Measurements from ENCODE around the gene OPN5.
A peak's percentile ranks its signal among the peaks of the same experiment; 100 is the strongest.
"Not testable (repeated sequence)": the region's sequence is repeated elsewhere in the genome, so short reads cannot be mapped to it uniquely, and the experiment has no call there.

Gene OPN5, protein sequence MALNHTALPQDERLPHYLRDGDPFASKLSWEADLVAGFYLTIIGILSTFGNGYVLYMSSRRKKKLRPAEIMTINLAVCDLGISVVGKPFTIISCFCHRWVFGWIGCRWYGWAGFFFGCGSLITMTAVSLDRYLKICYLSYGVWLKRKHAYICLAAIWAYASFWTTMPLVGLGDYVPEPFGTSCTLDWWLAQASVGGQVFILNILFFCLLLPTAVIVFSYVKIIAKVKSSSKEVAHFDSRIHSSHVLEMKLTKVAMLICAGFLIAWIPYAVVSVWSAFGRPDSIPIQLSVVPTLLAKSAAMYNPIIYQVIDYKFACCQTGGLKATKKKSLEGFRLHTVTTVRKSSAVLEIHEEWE

GRCh38 chr6:47781732-47782131, at the start of gene OPN5:
OPN5 (plus strand) TSS chr6:47782032; CDS start chr6:47782067, 35 bp downstream.
- no peak for DNase-seq

DNA sequence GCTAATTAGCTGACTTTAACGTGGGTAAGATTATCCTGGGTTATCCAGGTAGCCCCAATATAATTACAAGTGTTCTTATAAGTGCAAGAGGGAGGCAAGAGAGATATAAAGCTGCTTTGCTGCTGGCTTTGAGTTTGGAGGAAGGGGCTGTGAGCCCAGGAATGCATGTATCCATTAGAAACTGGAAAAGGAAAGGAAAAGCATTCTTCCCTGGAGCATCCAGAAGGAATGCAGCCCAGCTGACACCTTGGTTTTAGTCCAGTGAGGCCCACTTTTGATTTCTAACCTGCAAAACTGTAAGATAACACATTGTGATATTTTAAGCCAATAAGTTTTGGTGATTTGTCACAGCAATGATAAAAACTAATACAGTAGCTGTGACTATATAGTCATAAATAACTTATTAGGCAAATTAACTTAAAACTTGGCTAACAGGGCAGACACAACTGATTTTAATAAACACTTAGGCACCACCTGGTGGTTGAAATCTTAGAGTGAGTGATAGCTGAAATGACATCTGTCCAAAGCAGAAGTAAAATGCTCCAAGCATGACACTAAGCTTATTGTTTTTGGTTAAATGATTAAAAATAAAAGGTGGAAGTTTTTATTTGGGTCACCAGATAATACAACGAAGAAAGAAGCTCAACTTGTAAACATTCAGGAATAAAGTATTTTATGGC, 47.8 kb upstream of the OPN5 start:
- no peak for DNase-seq

DNA sequence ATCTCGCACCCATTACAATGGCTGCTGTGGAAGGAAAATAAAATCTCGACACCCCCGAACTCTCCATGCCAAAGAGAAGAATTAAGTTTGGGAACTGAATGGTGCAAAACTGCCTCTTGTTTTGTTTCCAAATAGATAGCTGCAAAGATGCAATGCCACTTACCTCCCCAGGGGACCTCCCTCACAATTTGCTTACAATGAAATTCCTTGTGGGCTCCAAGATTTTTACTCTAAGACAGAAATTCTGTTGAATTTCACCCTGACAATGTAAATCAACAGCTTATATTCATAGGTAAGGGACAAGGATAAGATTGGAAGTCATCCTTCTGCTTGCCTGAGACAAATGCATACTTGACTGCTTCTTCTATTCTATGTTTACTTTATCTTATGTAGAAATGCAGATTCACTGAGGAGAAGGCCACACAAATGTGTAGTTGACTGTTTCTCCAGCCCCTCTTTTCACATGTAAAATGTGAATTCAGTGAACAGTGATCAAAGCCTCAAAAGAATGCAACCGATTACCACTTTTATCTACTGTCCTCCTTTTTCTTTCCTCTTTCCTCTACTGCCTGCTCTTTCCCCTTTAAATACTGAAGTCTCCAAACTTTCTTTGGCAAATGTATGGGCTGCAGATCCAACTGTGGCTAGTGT, 46.9 kb upstream of the OPN5 start:
- DNase-seq: no peak

DNA sequence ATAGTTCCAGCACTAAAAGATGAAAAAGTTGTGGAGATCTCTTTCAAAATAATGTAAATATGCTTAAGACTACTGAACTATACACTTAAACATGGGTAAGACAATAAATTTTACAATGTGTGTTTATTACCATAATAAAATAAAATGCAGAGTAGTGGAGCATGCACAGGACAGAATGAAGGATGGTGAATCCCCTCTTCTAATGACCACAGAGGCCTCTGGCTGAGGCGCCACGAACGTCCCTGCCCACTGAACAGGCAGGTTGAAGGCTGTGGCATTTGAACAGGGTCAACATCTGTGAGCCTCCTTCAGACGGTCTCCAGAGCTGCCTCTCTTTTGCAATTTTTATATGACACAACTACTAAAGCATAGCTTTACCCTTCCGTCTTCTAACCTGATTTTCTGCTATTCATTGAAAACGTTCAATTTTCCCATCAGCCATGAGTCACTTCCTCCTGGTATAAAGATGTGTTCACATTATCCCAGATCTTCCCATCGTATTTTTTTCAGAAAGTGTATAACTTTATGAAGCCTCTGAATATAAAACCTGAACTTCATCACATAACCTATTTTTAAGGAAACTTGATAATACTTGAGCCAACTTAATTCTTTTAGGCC, 45.6 kb upstream of the OPN5 start:
- DNase-seq: no peak

DNA sequence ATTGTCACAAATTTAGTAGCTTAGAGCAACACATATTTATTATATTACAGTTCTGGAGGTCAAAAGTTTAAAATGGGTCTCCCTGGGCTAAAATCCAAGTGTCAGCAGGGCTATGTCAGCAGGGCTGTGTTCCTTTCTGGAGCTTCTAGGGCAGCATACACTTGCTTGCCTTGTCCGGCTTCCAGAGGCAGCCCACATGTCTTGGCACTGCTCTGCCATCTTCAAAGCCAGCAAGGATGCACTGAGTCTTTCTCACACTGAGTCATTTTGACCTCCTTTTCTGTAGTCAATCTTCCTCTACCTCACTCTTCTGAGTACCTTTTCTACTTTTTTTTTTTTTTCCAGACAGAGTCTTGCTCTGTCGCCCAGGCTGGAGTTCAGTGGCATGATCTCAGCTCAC, 44.4 kb upstream of the OPN5 start:
- DNase-seq: no peak

DNA sequence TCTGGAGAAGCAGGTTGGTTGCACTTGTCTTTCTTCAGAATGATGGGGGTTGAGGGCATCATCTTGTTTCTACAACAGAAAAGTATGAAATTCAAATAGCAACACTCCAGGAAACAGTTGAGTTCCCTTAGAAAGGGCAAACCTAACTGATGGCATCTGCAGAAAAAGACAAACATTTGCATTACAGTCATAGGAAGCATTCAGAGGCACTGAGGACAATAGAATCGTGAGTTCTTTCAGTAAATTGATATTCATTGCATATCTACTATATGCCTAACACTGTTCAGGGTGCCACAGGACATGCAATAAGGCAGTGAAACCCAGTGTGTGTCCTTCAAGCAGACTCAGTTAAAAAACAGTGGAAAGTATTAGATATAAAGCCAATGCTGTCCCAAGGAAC, 41.1 kb upstream of the OPN5 start:
- no peak for DNase-seq

DNA sequence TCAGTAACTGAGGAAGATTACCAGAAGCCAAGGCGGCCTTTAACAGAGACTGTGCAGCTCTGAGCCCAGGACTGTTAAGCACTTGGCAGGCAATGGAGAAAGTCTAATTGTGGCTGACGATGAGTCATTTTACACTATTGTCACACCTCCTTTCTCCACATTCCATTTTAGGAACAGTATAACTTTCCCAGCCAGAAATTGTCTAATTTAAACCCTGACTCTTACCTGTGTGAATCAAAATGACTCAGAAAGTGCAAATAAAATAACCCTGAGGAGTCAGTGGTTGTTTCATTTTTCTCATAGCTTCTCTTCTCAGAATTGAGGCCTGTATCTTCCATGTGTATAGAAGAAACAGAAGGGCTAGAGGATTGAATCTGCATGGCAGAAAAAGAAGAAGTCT, 40.0 kb upstream of the OPN5 start:
- no peak for DNase-seq

- no peak for DNase-seq
Measured at GRCh38 chr6:47743744-47744143, 38.1 kb upstream of the OPN5 start.

- DNase-seq: not testable (repeated sequence)
Measured at GRCh38 chr6:47745269-47745668, 36.6 kb upstream of the OPN5 start.

DNA sequence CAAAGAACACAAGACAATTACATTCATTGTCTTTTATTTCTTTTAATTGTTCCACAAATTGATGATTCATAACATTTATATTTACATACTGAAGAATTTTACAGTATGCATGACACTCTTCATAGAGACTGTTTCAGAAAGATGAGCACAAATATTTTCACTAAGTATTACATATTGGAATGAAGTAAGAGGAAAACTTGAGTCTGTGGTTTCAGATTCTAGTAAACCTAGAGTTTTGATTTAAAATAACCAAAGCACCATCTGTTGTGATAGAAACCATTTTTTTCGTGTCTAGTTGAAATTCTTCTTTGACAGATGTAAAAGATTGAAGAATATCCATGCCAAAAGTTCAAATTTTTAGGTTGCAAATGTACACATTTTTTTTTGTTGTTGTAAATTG, 32.1 kb upstream of the OPN5 start:
- no peak for DNase-seq

DNA sequence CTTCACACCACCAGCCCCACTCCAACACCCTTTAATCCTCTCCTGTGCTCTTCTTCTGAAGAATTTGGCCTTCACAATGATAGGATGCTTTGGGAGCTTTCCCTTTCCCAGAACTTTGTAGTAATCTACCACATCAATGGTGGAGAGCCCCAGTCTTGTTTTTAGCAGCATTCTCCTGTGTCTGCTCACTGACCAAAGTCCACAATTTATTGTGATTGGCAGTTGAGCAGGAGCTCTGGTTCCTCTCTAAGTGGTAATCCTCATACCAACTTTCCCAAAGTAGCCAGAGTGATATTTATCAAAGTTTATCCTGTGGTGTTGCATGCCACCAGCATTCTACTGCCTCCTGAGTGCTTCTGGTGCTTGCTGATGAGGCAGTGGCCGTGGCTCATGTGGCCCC, 29.0 kb upstream of the OPN5 start:
- no peak for DNase-seq

GRCh38 chr6:47759364-47759763, 22.5 kb upstream of the OPN5 start:
- DNase-seq: no peak

GRCh38 chr6:47762502-47762901, 19.3 kb upstream of the OPN5 start:
- no peak for DNase-seq

DNA sequence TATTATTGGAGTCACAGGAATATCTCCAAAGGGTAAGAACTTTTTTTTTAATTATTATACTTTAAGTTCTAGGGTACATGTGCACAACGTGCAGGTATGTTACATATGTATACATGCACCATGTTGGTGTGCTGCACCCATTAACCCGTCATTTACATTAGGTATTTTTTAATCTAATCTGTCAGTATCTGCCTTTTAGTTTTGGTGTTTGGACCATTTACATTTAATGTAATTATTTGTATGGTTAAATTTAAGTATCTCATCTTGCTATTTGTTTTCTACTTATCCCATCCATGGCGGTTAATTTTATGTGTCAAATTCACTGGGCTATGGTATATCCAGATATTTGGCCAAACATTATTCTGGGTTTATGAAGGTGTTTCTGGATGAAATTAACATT, 15.4 kb upstream of the OPN5 start:
- DNase-seq: no peak

GRCh38 chr6:47767102-47767501, 14.7 kb upstream of the OPN5 start:
- no peak for DNase-seq

- DNase-seq: no peak
Measured at GRCh38 chr6:47769982-47770381, 11.8 kb upstream of the OPN5 start.

DNA sequence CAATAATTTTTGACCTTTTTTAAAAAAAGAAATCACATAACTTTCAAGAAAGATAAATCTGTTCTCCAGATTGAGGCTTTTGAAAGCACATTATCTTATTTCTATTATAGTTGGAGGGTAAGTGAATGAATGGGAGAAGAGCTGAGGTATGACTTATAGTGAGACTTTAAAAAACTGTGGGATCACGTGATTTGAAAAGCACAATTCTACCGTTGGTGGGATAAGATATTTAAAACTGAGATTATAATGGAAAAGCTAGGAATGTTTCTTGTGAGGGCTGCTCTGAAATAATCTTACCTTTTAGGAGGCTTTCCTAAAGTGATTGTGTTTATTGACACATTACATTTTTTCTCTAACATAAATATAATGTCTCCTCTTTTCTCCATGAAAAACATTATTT, 9.5 kb upstream of the OPN5 start:
- DNase-seq: no peak

GRCh38 chr6:47773005-47773404, 8.8 kb upstream of the OPN5 start:
- no peak for DNase-seq

- peak in 1 of 2 experiments; percentile 8 for DNase-seq
Measured at GRCh38 chr6:47780510-47781356, 1.1 kb upstream of the OPN5 start.

- DNase-seq: no peak
Measured at GRCh38 chr6:47785182-47785581, 3.4 kb downstream of the OPN5 start.

GRCh38 chr6:47787620-47788497, 6.0 kb downstream of the OPN5 start:
- peak; percentile 19 to 25 for DNase-seq

GRCh38 chr6:47788498-47788884, 6.7 kb downstream of the OPN5 start:
- DNase-seq: no peak
